Neutrophil (primary cell): Measurements from ENCODE around the gene NRG3.

Experiments
- H3K27ac ChIP-seq: fragments of 200-600 bp; sonication (generic); 2 replicates; pipeline ENCODE4 v1.5.1; 2016; ENCODE audit warnings: mild to moderate bottlenecking, moderate library complexity
- H3K27me3 ChIP-seq: fragments of 200-600 bp; sonication (generic); 2 replicates; pipeline ENCODE4 v1.6.0; 2016; ENCODE audit warnings: mild to moderate bottlenecking
- H3K36me3 ChIP-seq: fragments of 200-600 bp; sonication (generic); 2 replicates; pipeline ENCODE4 v1.5.1; 2017
- H3K4me1 ChIP-seq, 2 experiments: fragments of 200-600 bp in 1 of 2; sonication (generic) in 1 of 2; 1 replicate in 1 of 2; 2 replicates in 1 of 2; pipeline versions ENCODE4 v1.5.1 to v1.6.1; 2013 to 2016; ENCODE audit warnings: low read depth in 1 of 2, low read length in 1 of 2, mild to moderate bottlenecking in 1 of 2, moderate library complexity in 1 of 2; ENCODE audit not compliant: control insufficient read depth in 1 of 2, insufficient read depth in 1 of 2
- H3K4me3 ChIP-seq, 2 experiments: fragments of 200-600 bp in 1 of 2; sonication (generic) in 1 of 2; 1 replicate in 1 of 2; 2 replicates in 1 of 2; pipeline ENCODE4 v1.5.1; 2013 to 2016; ENCODE audit warnings: low read depth in 1 of 2, low read length in 1 of 2, mild to moderate bottlenecking in 1 of 2, moderate library complexity in 1 of 2
- H3K9me3 ChIP-seq: fragments of 200-600 bp; sonication (generic); 2 replicates; pipeline ENCODE4 v1.5.1; 2016
- TF ChIP-seq, protein P1 (sequence below): fragments of 200-600 bp; sonication (generic); IDR thresholded peaks from 2 replicates; pipeline ENCODE4 v1.5.1; 2016; ENCODE audit warnings: antibody characterized with exemption

Gene NRG3

DNA sequence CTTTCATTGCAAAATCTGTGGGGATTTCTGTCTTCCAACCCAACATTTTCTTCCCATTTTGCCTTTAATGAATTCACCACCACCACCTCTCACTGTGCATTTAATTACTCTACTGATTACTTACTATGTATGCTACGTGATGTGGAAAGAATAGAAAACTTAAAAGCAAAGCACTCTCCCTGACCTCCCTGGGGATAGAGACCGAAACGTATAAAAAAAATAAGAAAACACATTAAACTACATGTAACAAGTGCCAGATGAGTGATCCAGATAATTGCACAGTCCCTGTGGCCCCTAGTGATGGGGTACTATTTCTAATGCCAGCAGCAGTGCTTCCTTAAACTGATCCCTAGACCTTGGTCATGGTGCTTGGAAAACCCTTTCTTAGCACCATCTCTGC, 478.4 kb downstream of the NRG3 start:
- H3K36me3 ChIP-seq, result no peaks in the 10 kb centered on the region
- no peaks in the 10 kb centered on the region for H3K4me1 ChIP-seq
- no peak overlapping the region for H3K27ac ChIP-seq
- TF ChIP-seq, protein P1, sequence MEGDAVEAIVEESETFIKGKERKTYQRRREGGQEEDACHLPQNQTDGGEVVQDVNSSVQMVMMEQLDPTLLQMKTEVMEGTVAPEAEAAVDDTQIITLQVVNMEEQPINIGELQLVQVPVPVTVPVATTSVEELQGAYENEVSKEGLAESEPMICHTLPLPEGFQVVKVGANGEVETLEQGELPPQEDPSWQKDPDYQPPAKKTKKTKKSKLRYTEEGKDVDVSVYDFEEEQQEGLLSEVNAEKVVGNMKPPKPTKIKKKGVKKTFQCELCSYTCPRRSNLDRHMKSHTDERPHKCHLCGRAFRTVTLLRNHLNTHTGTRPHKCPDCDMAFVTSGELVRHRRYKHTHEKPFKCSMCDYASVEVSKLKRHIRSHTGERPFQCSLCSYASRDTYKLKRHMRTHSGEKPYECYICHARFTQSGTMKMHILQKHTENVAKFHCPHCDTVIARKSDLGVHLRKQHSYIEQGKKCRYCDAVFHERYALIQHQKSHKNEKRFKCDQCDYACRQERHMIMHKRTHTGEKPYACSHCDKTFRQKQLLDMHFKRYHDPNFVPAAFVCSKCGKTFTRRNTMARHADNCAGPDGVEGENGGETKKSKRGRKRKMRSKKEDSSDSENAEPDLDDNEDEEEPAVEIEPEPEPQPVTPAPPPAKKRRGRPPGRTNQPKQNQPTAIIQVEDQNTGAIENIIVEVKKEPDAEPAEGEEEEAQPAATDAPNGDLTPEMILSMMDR, result no peak
- H3K9me3 ChIP-seq, result no peaks in the 10 kb centered on the region
- no peak overlapping the region for H3K4me3 ChIP-seq
- no peaks in the 10 kb centered on the region for H3K27me3 ChIP-seq

DNA sequence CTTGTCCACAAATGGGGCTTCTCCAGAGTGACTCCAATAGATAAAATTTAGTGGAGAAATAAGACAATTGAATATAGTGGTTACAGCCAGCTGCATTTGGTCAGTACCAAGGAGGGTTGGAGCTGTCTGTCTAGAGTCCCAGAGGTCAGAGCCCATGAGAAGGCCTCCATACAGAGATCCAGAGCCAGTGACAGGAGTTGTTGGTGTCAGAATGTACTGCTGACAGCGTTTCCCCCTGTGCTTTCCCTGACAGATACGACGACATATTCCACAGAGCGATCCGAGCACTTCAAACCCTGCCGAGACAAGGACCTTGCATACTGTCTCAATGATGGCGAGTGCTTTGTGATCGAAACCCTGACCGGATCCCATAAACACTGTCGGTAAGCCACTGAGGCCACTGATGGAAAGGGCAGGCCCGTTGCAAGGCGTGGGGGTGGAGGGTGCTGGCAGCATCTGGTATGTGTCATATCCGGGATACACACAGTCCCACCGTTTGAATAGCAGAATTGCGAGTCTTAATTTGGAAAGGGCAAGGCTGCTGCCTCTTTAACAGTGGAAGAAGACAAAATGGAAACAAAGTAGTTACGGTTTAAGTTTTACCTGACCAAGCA, 483.6 kb downstream of the NRG3 start:
- Histone ChIP-seq H3K27me3 (no peaks in the 10 kb centered on the region), H3K4me1 (no peaks in the 10 kb centered on the region), H3K9me3 (no peaks in the 10 kb centered on the region), H3K36me3 (no peaks in the 10 kb centered on the region), H3K4me3 (no peak overlapping the region), H3K27ac (no peak overlapping the region)
- TF ChIP-seq, protein P1, result no peak

- Histone ChIP-seq H3K4me3 (no peak overlapping the region), H3K9me3 (no peaks in the 10 kb centered on the region), H3K4me1 (no peaks in the 10 kb centered on the region), H3K27me3 (no peaks in the 10 kb centered on the region), H3K27ac (no peak overlapping the region), H3K36me3 (no peaks in the 10 kb centered on the region)
- TF ChIP-seq, protein P1, result no peak
Measured at GRCh38 chr10:82361256-82361655, 486.3 kb downstream of the NRG3 start.

DNA sequence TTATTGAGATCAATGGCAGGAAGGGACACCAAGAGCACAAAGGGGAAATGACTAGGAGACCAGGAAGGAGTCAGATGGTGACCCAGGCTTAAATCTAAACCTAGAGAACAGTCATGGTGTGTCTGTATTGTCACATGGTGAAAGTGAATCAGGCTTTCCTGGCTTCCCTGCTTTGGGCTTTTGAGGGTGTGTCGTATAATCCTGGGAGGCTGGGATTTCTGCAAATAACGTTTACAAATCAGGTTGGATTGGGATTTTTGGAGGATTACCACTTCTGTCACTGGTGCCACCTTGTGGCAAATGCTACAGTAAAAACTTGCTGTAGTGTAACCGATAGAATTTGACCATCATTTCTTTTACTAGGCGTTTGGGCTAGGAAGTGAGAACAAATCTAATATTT, 502.6 kb downstream of the NRG3 start:
- Histone ChIP-seq H3K27me3 (no peaks in the 10 kb centered on the region), H3K4me1 (no peaks in the 10 kb centered on the region), H3K36me3 (no peaks in the 10 kb centered on the region), H3K27ac (no peak overlapping the region), H3K4me3 (no peak overlapping the region), H3K9me3 (no peaks in the 10 kb centered on the region)
- TF ChIP-seq, protein P1, result no peak

GRCh38 chr10:82378146-82378545, 503.2 kb downstream of the NRG3 start:
- Histone ChIP-seq H3K36me3 (no peaks in the 10 kb centered on the region), H3K27ac (no peak overlapping the region), H3K4me3 (no peak overlapping the region), H3K4me1 (no peaks in the 10 kb centered on the region), H3K9me3 (no peaks in the 10 kb centered on the region), H3K27me3 (no peaks in the 10 kb centered on the region)
- TF ChIP-seq, protein P1, result no peak

- Histone ChIP-seq H3K9me3 (no peaks in the 10 kb centered on the region), H3K4me3 (no peak overlapping the region), H3K4me1 (no peaks in the 10 kb centered on the region), H3K27ac (no peak overlapping the region), H3K27me3 (no peaks in the 10 kb centered on the region), H3K36me3 (no peaks in the 10 kb centered on the region)
- TF ChIP-seq, protein P1, result no peak
Measured at GRCh38 chr10:82383350-82383749, 508.4 kb downstream of the NRG3 start.
